Mesenchymal stem cell (in vitro differentiated cells and primary cell): ENCODE data around the gene KRT82.

Experiments
- DNase-seq: peaks from one replicate; pipeline ENCODE4 v3.0.0-alpha.2; 2013
- H2AFZ ChIP-seq: one replicate; pipeline ENCODE4 v1.6.1; 2013; ENCODE audit warnings: low read depth, mild to moderate bottlenecking, control low read depth, inconsistent platforms, low read length, moderate library complexity
- H2AK5ac ChIP-seq: 2 replicates; pipeline ENCODE4 v1.6.1; 2013; ENCODE audit warnings: low read length, moderate library complexity, mild to moderate bottlenecking, inconsistent platforms; ENCODE audit not compliant: severe bottlenecking
- H2BK120ac ChIP-seq: one replicate; pipeline ENCODE4 v1.6.1; 2013; ENCODE audit warnings: low read depth, mild to moderate bottlenecking, inconsistent platforms, low read length, moderate library complexity
- H2BK12ac ChIP-seq, 2 experiments: one replicate each; pipeline ENCODE4 v1.6.1; 2013; ENCODE audit warnings: inconsistent platforms in 2 of 2, low read length in 2 of 2, mild to moderate bottlenecking in 2 of 2, moderate library complexity in 2 of 2, control low read depth in 1 of 2
- H2BK15ac ChIP-seq: one replicate; pipeline ENCODE4 v1.6.1; 2013; ENCODE audit warnings: mild to moderate bottlenecking, low read depth, inconsistent platforms; ENCODE audit not compliant: poor library complexity, severe bottlenecking
- H2BK5ac ChIP-seq: 2 replicates; pipeline ENCODE4 v1.6.1; 2013; ENCODE audit warnings: low read depth, mild to moderate bottlenecking, low read length, control low read depth, inconsistent platforms; ENCODE audit not compliant: poor library complexity, severe bottlenecking
- H3K14ac ChIP-seq, 2 experiments: one replicate each; pipeline ENCODE4 v1.6.1; 2013; ENCODE audit warnings: inconsistent platforms in 2 of 2, low read length in 2 of 2, control low read depth in 1 of 2, mild to moderate bottlenecking in 1 of 2, moderate library complexity in 1 of 2
- H3K18ac ChIP-seq, 2 experiments: one replicate each; pipeline ENCODE4 v1.6.1; 2013; ENCODE audit warnings: inconsistent platforms in 2 of 2, low read length in 2 of 2, control low read depth in 1 of 2, low read depth in 1 of 2, mild to moderate bottlenecking in 1 of 2
- H3K23ac ChIP-seq, 2 experiments: one replicate each; pipeline ENCODE4 v1.6.1; 2013; ENCODE audit warnings: inconsistent platforms in 2 of 2, low read length in 2 of 2, mild to moderate bottlenecking in 2 of 2, moderate library complexity in 2 of 2, control low read depth in 1 of 2
- H3K27ac ChIP-seq: 2 replicates; pipeline ENCODE4 v1.5.1; 2013; ENCODE audit warnings: mild to moderate bottlenecking, moderate library complexity, low read length, control low read depth, inconsistent platforms; ENCODE audit not compliant: poor library complexity, severe bottlenecking
- H3K27me3 ChIP-seq, 2 experiments: 2 replicates each; pipeline versions ENCODE4 v1.6.1 to v1.7.0; 2013; ENCODE audit warnings: low read length in 2 of 2, mild to moderate bottlenecking in 2 of 2, moderate library complexity in 2 of 2, control low read depth in 1 of 2, inconsistent platforms in 1 of 2; ENCODE audit not compliant: control insufficient read depth in 1 of 2, insufficient read depth in 1 of 2
- H3K36me3 ChIP-seq, 2 experiments: 2 replicates each; pipeline versions ENCODE4 v1.6.1 to v1.7.0; 2013; ENCODE audit warnings: low read length in 2 of 2, control low read depth in 1 of 2, inconsistent platforms in 1 of 2, low read depth in 1 of 2, mild to moderate bottlenecking in 1 of 2; ENCODE audit not compliant: insufficient read depth in 2 of 2, control insufficient read depth in 1 of 2
- H3K4ac ChIP-seq, 2 experiments: one replicate each; pipeline ENCODE4 v1.6.1; 2013; ENCODE audit warnings: inconsistent platforms in 2 of 2, low read length in 2 of 2, mild to moderate bottlenecking in 2 of 2, moderate library complexity in 2 of 2, control low read depth in 1 of 2, low read depth in 1 of 2
- H3K4me1 ChIP-seq: 2 replicates; pipeline ENCODE4 v1.6.1; 2013; ENCODE audit warnings: low read depth, low read length, control low read depth; ENCODE audit not compliant: control insufficient read depth, insufficient read depth
- H3K4me2 ChIP-seq: 2 replicates; pipeline ENCODE4 v1.6.1; 2013; ENCODE audit warnings: low read length, mild to moderate bottlenecking, inconsistent platforms; ENCODE audit not compliant: poor library complexity, severe bottlenecking
- H3K4me3 ChIP-seq, 2 experiments: 2 replicates each; pipeline versions ENCODE4 v1.5.1 to v1.7.0; 2013; ENCODE audit warnings: low read length in 2 of 2, mild to moderate bottlenecking in 2 of 2, control low read depth in 1 of 2, low read depth in 1 of 2; ENCODE audit not compliant: insufficient read depth in 1 of 2
- H3K79me1 ChIP-seq: replicated peaks from 2 replicates; pipeline ENCODE4 v1.6.1; 2013; ENCODE audit warnings: mild to moderate bottlenecking, control low read depth, low read length, inconsistent platforms; ENCODE audit not compliant: poor library complexity, severe bottlenecking
- H3K9ac ChIP-seq: 2 replicates; pipeline ENCODE4 v1.7.0; 2013; ENCODE audit warnings: mild to moderate bottlenecking, low read length, moderate library complexity
- H3K9me3 ChIP-seq: 2 replicates; pipeline ENCODE4 v1.7.0; 2013; ENCODE audit warnings: mild to moderate bottlenecking, low read length; ENCODE audit not compliant: control insufficient read depth
- H4K8ac ChIP-seq: one replicate; pipeline ENCODE4 v1.6.1; 2013; ENCODE audit warnings: inconsistent platforms, mild to moderate bottlenecking, low read length, moderate library complexity
- H4K91ac ChIP-seq: one replicate; pipeline ENCODE4 v1.6.1; 2013; ENCODE audit warnings: mild to moderate bottlenecking, low read length, inconsistent platforms
- WGBS: methylation state at CpG from one replicate; pipeline ENCODE4 v1.1.7; 2013; ENCODE audit warnings: mixed read lengths; 5-methylcytosine and 5-hydroxymethylcytosine counted together

Gene KRT82

DNA sequence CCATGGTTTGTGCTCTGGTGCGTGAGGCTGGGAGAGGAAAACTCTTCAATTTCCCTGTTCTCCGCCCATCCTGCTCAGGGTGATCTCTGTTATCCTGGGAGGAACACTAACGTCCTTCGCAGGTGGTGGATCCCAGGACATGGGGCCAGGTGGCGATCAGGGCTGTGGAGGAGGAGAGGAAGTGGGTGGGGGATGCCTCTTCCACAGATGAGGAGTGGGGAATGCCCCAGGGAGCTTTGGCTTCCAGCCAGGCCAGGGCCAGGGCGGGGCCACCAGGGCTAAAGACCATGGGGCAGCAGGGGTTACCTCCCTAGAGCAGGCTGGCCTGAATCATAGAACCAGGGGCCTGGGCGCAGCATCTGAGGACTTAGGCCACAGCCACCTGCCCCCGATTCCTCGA is 31.4 kb upstream of the KRT82 start:
- no peaks in the 10 kb centered on the region for H3K9me3 ChIP-seq
- no peaks in the 10 kb centered on the region for H3K36me3 ChIP-seq
- H3K23ac ChIP-seq, result no peak overlapping the region
- H2AK5ac ChIP-seq, result no peak overlapping the region
- H3K4ac ChIP-seq, result no peak overlapping the region
- no peak overlapping the region for H2BK5ac ChIP-seq
- no peak overlapping the region for H2BK15ac ChIP-seq
- WGBS, result 74% methylated on average over 6 of the region's 9 CpGs
- no peak overlapping the region for H2BK120ac ChIP-seq
- no peaks in the 10 kb centered on the region for H3K4me1 ChIP-seq
- no peak overlapping the region for H2BK12ac ChIP-seq
- DNase-seq, result no peak
- H3K14ac ChIP-seq, result no peak overlapping the region
- H4K91ac ChIP-seq, result no peak overlapping the region
- no peak overlapping the region for H3K9ac ChIP-seq
- no peaks in the 10 kb centered on the region for H3K79me1 ChIP-seq
- no peak overlapping the region for H4K8ac ChIP-seq
- no peak overlapping the region for H3K4me3 ChIP-seq
- no peak overlapping the region for H3K18ac ChIP-seq
- no peak overlapping the region for H3K4me2 ChIP-seq
- H2AFZ ChIP-seq, result no peak overlapping the region
- peaks cover 23 to 27% of the 10 kb centered on the region in 2 experiments for H3K27me3 ChIP-seq
- H3K27ac ChIP-seq, result no peak overlapping the region

DNA sequence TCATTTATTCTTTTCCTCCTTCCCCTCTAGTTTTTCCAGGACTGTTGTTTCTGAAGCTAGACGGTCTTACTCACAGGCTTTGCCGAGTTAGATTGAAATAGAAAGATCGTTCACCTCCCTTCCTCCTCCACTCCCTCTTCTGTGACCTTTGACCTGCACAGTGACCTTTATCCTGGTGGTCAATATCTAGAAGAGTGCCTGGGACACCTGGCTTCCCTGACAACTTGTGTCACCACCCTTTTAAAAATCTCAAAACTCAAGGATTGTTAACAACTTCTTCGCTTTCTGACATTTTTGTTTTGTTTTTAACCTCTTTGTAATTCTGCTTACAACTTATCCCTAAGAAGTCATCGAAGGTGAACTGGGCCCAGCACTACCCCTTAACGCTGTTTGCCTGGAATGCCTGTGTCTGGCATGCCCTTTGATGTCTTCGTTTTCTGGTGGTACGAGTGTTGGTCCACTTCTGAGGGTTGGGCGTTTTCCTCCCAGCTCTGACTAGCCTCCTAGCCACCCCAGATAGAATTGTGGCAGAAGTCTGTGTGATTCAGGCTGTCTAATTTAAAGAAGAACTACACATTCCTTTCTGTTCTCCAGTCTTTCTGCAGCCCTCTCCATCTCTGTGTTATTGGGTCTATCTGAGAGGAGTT is 30.8 kb upstream of the KRT82 start:
- peaks cover 25 to 29% of the 10 kb centered on the region in 2 experiments for H3K27me3 ChIP-seq
- H2AK5ac ChIP-seq, result no peak overlapping the region
- no peak overlapping the region for H3K4me3 ChIP-seq
- H3K79me1 ChIP-seq, result no peaks in the 10 kb centered on the region
- H2BK120ac ChIP-seq, result no peak overlapping the region
- no peak overlapping the region for H3K27ac ChIP-seq
- no peak overlapping the region for H2BK5ac ChIP-seq
- H3K4me2 ChIP-seq, result no peak overlapping the region
- H2BK12ac ChIP-seq, result no peak overlapping the region
- no peak overlapping the region for H4K8ac ChIP-seq
- no peaks in the 10 kb centered on the region for H3K4me1 ChIP-seq
- no peaks in the 10 kb centered on the region for H3K36me3 ChIP-seq
- no peak overlapping the region for H2AFZ ChIP-seq
- no peak overlapping the region for H2BK15ac ChIP-seq
- H3K18ac ChIP-seq, result no peak overlapping the region
- 79% methylated on average over 7 of the region's 9 CpGs for WGBS
- H3K23ac ChIP-seq, result no peak overlapping the region
- no peak overlapping the region for H3K14ac ChIP-seq
- no peak overlapping the region for H4K91ac ChIP-seq
- DNase-seq, result no peak
- H3K4ac ChIP-seq, result no peak overlapping the region
- no peaks in the 10 kb centered on the region for H3K9me3 ChIP-seq
- no peak overlapping the region for H3K9ac ChIP-seq

DNA sequence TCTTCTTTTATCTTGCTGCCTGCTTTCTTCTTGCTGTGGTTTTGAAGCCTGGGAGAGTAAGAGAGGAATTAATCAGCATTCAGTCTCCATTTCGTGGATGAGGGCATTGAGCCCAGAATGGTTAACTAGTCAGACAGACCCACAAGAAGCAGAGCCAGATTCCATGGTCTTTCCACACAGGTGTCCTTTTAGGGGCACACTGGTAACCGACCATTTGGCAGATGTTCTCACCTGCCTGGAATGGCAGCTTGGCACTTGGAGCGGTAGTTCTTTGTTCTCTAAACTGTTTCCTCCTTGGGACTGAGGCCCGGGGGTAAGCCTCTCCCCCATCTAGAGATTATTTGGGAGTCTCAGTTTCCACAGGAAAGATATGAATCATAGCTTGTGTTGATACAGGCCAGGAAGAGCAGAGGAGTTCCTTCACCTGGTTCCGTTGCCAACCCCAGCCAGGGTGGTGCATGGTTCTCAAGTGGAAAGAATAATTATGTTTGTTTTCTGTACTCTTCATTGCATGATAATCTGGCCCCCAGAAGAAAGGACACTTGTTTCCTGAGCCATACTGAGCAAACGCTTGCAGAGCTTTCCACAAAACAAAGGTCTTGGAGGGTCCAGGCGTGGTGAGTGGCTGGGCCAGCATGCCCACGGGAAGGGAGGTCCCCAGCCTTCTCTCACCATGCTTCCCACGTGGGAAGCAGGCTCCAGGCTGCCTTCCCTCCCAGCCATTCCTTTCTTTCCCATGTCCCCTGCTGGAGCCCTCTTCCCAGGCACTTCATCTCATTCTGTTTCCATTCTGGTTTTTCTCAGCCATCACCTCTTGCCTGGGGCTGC is 30.1 kb upstream of the KRT82 start:
- Histone ChIP-seq H2AK5ac (no peak overlapping the region), H3K27ac (no peak overlapping the region), H4K8ac (no peak overlapping the region), H3K4me2 (no peak overlapping the region), H2BK120ac (no peak overlapping the region), H3K18ac (no peak overlapping the region), H3K23ac (no peak overlapping the region), H3K36me3 (no peaks in the 10 kb centered on the region), H3K14ac (no peak overlapping the region), H3K4ac (no peak overlapping the region), H3K9me3 (no peaks in the 10 kb centered on the region), H2BK5ac (no peak overlapping the region), H2BK15ac (no peak overlapping the region), H3K4me3 (no peak overlapping the region), H3K27me3 (peaks cover 19 to 36% of the 10 kb centered on the region in 2 experiments), H3K9ac (no peak overlapping the region), H4K91ac (no peak overlapping the region), H2BK12ac (no peak overlapping the region), H2AFZ (no peak overlapping the region), H3K79me1 (no peaks in the 10 kb centered on the region), H3K4me1 (no peaks in the 10 kb centered on the region)
- 72% methylated on average over 9 of the region's 9 CpGs for WGBS
- no peak for DNase-seq

DNA sequence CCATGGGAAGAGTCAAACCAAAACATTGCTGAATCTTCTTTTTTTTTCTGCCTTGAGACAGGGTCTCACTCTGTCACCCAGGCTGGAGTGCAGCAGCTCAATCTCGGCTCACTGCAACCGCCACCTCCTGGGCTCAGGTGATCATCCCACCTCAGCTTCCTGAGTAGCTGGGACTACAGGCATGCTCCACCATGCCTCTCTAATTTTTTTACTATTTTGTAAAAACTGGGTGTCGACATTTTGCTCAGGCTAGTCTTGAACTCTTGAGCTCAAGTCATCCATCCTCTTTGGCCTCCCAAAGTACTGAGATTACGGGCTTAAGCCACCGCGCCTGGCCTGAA is 29.5 kb upstream of the KRT82 start:
- H3K27ac ChIP-seq, result no peak overlapping the region
- no peak overlapping the region for H2AFZ ChIP-seq
- no peaks in the 10 kb centered on the region for H3K4me1 ChIP-seq
- 84% methylated on average over 6 of the region's 6 CpGs for WGBS
- no peak overlapping the region for H3K23ac ChIP-seq
- no peak overlapping the region for H3K9ac ChIP-seq
- H2BK120ac ChIP-seq, result no peak overlapping the region
- no peak overlapping the region for H2BK12ac ChIP-seq
- no peak overlapping the region for H2BK5ac ChIP-seq
- no peaks in the 10 kb centered on the region for H3K79me1 ChIP-seq
- no peaks in the 10 kb centered on the region for H3K36me3 ChIP-seq
- H3K14ac ChIP-seq, result no peak overlapping the region
- DNase-seq, result no peak
- no peak overlapping the region for H3K4me3 ChIP-seq
- no peak overlapping the region for H3K4me2 ChIP-seq
- H2BK15ac ChIP-seq, result no peak overlapping the region
- H4K8ac ChIP-seq, result no peak overlapping the region
- H3K4ac ChIP-seq, result no peak overlapping the region
- peaks cover 25 to 42% of the 10 kb centered on the region in 2 experiments for H3K27me3 ChIP-seq
- H4K91ac ChIP-seq, result no peak overlapping the region
- H3K18ac ChIP-seq, result no peak overlapping the region
- no peak overlapping the region for H2AK5ac ChIP-seq
- H3K9me3 ChIP-seq, result no peaks in the 10 kb centered on the region
